CD4-positive, alpha-beta T cell (primary cell): ENCODE results near the gene RORC. TPM values are rescaled to one million over a fixed set of nuclear protein-coding genes. Genes with fewer than 3 reads are reported as not detected.

Experiments used
- ATAC-seq: fragments of 200-7000 bp; cut with Tn5 transposase; one replicate; pipeline ENCODE4 v1.10.0; 2022; ENCODE audit warnings: mild to moderate bottlenecking; ENCODE audit not compliant: poor library complexity
- CTCF ChIA-PET: fragments of 350-600 bp; sonication (Branson Sonifier 250); formaldehyde crosslinking; loops from one replicate; lab custom pipeline; 2021; ENCODE audit warnings: antibody characterized with exemption, inconsistent platforms; lab: Charles Lee
- POLR2A ChIA-PET: fragments of 350-600 bp; sonication (Branson Sonifier 250); formaldehyde crosslinking; loops from one replicate; lab custom pipeline; 2021; ENCODE audit warnings: antibody characterized with exemption, inconsistent platforms; lab: Charles Lee
- DNase-seq, 14 experiments: peaks; one replicate each; pipeline ENCODE4 v3.0.0-alpha.2; 2013 to 2020; ENCODE audit warnings: mixed read lengths in 2 of 14
- H3K27ac ChIP-seq, 2 donors: one replicate each; pipeline versions ENCODE4 v1.5.1 to v1.7.0; 2013; ENCODE audit warnings: low read length in 2 of 2, low read depth in 1 of 2, mild to moderate bottlenecking in 1 of 2
- H3K27me3 ChIP-seq, 2 experiments: 1 replicate in 1 of 2; 2 replicates in 1 of 2; pipeline versions ENCODE4 v1.6.1 to v1.7.0; 2013; ENCODE audit warnings: low read length in 2 of 2, control low read depth in 1 of 2, mild to moderate bottlenecking in 1 of 2, moderate library complexity in 1 of 2; ENCODE audit not compliant: insufficient read depth in 2 of 2, control insufficient read depth in 1 of 2
- H3K36me3 ChIP-seq: one replicate; pipeline ENCODE4 v1.6.1; 2013; ENCODE audit warnings: low read length, control low read depth; ENCODE audit not compliant: insufficient read depth
- H3K4me1 ChIP-seq: one replicate; pipeline ENCODE4 v1.6.1; 2013; ENCODE audit warnings: low read length, control low read depth; ENCODE audit not compliant: insufficient read depth
- H3K4me3 ChIP-seq: one replicate; pipeline ENCODE4 v1.5.1; 2013; ENCODE audit warnings: mild to moderate bottlenecking, low read length, moderate library complexity
- H3K9me3 ChIP-seq, 2 experiments: 1 replicate in 1 of 2; 2 replicates in 1 of 2; pipeline versions ENCODE4 v1.6.1 to v1.7.0; 2013; ENCODE audit warnings: low read length in 2 of 2, mild to moderate bottlenecking in 2 of 2, control low read depth in 1 of 2, moderate library complexity in 1 of 2; ENCODE audit not compliant: control insufficient read depth in 1 of 2, insufficient read depth in 1 of 2
- H3K27ac Mint-ChIP-seq: one replicate; pipeline ENCODE4 v1.8.0; 2020; ENCODE audit warnings: mixed read lengths
- H3K27me3 Mint-ChIP-seq: one replicate; pipeline ENCODE4 v1.8.0; 2021; ENCODE audit warnings: mixed read lengths
- H3K36me3 Mint-ChIP-seq: one replicate; pipeline ENCODE4 v1.8.0; 2021; ENCODE audit warnings: low read depth, mixed read lengths
- H3K4me1 Mint-ChIP-seq: one replicate; pipeline ENCODE4 v1.8.0; 2021; ENCODE audit warnings: low read depth, mixed read lengths
- H3K4me3 Mint-ChIP-seq: one replicate; pipeline ENCODE4 v1.8.0; 2020; ENCODE audit warnings: mild to moderate bottlenecking, mixed read lengths
- H3K9me3 Mint-ChIP-seq: one replicate; pipeline ENCODE4 v1.8.0; 2020; ENCODE audit warnings: mixed read lengths
- intact Hi-C, 2 experiments: fragments of 100-400 bp; cut with DNase I in 1 of 2; cut with micrococcal nuclease in 1 of 2; formaldehyde crosslinking; loops; one replicate each; pipeline versions ENCODE4 v1.15.1 to v1.9.0; 2023 to 2025; cut with DNase I, micrococcal nuclease
- total RNA-seq, 174 experiments: library from RNA in 2 of 174; stranded (reverse) in 2 of 174; gene quantifications; one replicate each; pipeline ENCODE4 v1.2.3 and lab custom pipeline; 2021 to 2026
- TF ChIP-seq, protein P1 (sequence below): fragments of 200-600 bp; IDR thresholded peaks from one replicate; pipeline ENCODE4 v1.8.0; 2022; ENCODE audit warnings: antibody characterized with exemption, mild to moderate bottlenecking

Gene RORC
- total RNA-seq, 2 experiments from 2014 or later: 3.6 to 3.7 TPM

DNA sequence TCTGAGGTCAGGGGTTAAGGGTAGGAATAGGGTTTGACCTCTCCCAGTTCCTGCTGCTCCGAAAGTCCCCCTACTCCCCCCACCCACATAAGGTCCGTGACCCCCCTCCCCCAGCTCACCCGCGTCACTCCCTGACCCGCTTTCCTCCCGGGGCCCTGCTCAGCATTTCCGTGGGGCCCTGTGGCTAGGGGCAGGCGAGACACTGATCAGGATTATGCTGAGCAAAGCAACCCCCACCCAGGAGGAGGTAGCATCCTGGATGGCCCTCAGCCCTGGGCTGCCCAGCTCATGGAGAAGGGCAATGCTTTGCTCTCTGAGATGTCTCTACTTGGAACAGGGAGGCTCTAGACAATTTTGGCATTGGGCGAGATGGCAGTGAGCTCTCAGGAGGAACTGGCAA is 3.7 kb downstream of the RORC start:
- Mint-ChIP-seq H3K4me1 (peaks cover 83% of the 10 kb centered on the region), H3K9me3 (no peaks in the 10 kb centered on the region), H3K27me3 (no peaks in the 10 kb centered on the region), H3K27ac (peak overlapping the region; percentile 79), H3K4me3 (peak overlapping the region; percentile 63), H3K36me3 (no peaks in the 10 kb centered on the region)
- H3K9me3 ChIP-seq: no peaks in the 10 kb centered on the region
- peak in 3 of 14 experiments; percentile 39 to 59 (median 53) for DNase-seq
- ChIA-PET POLR2A (interaction anchor here (2.3 kb wide), 1 partner anchor 37 kb away, joined by 6 read pairs; the partner anchor contains the start of gene TDRKH), CTCF (interaction anchor here (1.5 kb wide), 1 partner anchor 234 kb away, joined by 3 read pairs; no protein-coding TSS in a partner anchor)
- no peak for ATAC-seq
- H3K36me3 ChIP-seq: no peaks in the 10 kb centered on the region
- H3K27me3 ChIP-seq: no peaks in the 10 kb centered on the region
- H3K4me3 ChIP-seq: peak overlapping the region; percentile 8
- H3K4me1 ChIP-seq: peaks cover 91% of the 10 kb centered on the region
- intact Hi-C loops: no loop called here
- TF ChIP-seq, protein P1, sequence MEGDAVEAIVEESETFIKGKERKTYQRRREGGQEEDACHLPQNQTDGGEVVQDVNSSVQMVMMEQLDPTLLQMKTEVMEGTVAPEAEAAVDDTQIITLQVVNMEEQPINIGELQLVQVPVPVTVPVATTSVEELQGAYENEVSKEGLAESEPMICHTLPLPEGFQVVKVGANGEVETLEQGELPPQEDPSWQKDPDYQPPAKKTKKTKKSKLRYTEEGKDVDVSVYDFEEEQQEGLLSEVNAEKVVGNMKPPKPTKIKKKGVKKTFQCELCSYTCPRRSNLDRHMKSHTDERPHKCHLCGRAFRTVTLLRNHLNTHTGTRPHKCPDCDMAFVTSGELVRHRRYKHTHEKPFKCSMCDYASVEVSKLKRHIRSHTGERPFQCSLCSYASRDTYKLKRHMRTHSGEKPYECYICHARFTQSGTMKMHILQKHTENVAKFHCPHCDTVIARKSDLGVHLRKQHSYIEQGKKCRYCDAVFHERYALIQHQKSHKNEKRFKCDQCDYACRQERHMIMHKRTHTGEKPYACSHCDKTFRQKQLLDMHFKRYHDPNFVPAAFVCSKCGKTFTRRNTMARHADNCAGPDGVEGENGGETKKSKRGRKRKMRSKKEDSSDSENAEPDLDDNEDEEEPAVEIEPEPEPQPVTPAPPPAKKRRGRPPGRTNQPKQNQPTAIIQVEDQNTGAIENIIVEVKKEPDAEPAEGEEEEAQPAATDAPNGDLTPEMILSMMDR: no peak
- peak overlapping the region in 1 of 2 donors; percentile 70 for H3K27ac ChIP-seq

DNA sequence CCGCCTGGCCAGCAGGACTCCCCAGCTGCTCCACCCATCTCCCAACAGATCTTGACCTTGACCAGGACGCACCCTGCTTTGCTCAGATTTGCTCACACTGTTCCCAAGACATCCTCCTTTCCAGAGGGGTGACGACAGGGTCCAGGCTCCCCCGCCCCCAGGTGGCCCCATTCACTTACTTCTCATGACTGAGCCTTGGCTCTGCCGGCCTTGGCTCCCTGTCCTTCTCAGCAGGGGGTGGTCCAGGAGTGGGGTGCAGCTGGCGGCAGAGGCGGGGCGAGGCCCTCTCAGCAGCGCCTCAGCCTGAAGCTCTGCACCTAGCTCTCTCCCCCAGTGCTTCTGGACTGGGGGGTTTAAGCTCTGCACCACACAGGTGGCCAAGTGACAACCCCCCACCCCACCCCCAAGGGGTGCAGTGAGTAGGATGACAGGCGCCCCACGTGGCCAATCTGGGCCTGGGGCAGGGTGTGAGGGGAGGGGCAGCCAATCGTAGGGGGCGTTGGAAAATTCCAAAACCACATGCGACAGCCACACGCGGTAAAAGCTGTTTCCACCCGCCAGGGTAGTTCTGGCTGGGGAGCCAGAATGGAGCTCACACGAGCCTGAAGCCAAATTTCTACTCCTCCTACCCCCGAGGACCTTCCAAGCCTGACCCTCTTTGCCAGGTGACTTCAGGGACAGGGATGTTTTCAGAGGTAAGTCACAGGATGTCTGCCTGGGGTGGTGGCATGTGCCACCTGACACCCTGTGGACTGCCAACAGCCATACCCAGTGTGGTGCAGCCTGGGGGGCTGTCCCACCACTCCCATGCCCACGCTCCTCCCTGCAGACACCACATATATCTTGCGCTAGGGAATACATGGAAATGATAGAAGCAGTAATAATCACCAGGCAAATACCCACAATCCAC is 5.6 kb downstream of the RORC start:
- no peaks in the 10 kb centered on the region for H3K9me3 ChIP-seq

DNA sequence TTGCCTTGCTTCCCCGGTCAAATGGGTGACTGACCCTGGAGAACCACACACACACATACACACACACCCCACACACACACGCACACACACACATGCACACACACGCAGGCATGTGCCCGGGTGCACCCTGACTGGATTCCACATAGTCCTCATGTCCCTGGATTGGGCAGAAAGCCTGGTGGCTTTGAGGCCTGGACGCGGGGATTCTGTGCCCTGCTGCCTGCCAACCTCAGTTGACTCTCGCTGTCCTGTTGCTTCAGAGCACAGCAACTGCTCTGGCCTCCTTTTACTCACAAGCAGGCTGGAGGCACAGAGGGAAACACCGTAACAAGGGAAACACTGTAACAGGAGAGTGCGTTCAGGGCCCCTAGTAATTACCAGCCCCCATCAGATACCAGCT is 6.4 kb downstream of the RORC start:
- Histone ChIP-seq H3K9me3 (no peaks in the 10 kb centered on the region), H3K27ac (peak overlapping the region in 1 of 2 donors; percentile 25), H3K4me3 (peak overlapping the region; percentile 59), H3K4me1 (peaks cover 91% of the 10 kb centered on the region), H3K36me3 (no peaks in the 10 kb centered on the region), H3K27me3 (no peaks in the 10 kb centered on the region)
- TF ChIP-seq, protein P1: no peak
- H3K4me1 Mint-ChIP-seq: peaks cover 83% of the 10 kb centered on the region
- DNase-seq: no peak
- peak overlapping the region; percentile 76 for H3K4me3 Mint-ChIP-seq
- CTCF ChIA-PET: no interaction called here
- no peaks in the 10 kb centered on the region for H3K27me3 Mint-ChIP-seq
- H3K27ac Mint-ChIP-seq: peak overlapping the region; percentile 84
- POLR2A ChIA-PET: interaction anchor here (1.2 to 3.5 kb wide), 2 partner anchors 9 to 82 kb away, joined by 3 to 14 read pairs; no protein-coding TSS in a partner anchor
- no peaks in the 10 kb centered on the region for H3K9me3 Mint-ChIP-seq
- H3K36me3 Mint-ChIP-seq: no peaks in the 10 kb centered on the region
- intact Hi-C loops: no loop called here
- ATAC-seq: no peak

More for the DNA sequence above, 5.6 kb downstream of the RORC start:
- H3K4me3 Mint-ChIP-seq: peak overlapping the region; percentile 84
- H3K36me3 ChIP-seq: no peaks in the 10 kb centered on the region
- no peaks in the 10 kb centered on the region for H3K27me3 ChIP-seq
- H3K27ac Mint-ChIP-seq: peak overlapping the region; percentile 84
- H3K4me1 ChIP-seq: peaks cover 91% of the 10 kb centered on the region
- ATAC-seq (no peak), DNase-seq (peak in 4 of 14 experiments; percentile 41 to 66 (median 44))
- CTCF ChIA-PET: no interaction called here
- TF ChIP-seq, protein P1: no peak
- no peaks in the 10 kb centered on the region for H3K27me3 Mint-ChIP-seq
- no peaks in the 10 kb centered on the region for H3K9me3 Mint-ChIP-seq
- peak overlapping the region; percentile 59 for H3K4me3 ChIP-seq
- intact Hi-C loops: no loop called here
- H3K27ac ChIP-seq: peak overlapping the region in 1 of 2 donors; percentile 49
- POLR2A ChIA-PET: interaction anchor here (1.1 to 3.5 kb wide), 2 partner anchors 10 to 51 kb away, joined by 3 to 14 read pairs; no protein-coding TSS in a partner anchor
- H3K36me3 Mint-ChIP-seq: no peaks in the 10 kb centered on the region
- peaks cover 83% of the 10 kb centered on the region for H3K4me1 Mint-ChIP-seq
